ENCODE results near the gene ABO. TPM values are rescaled to one million over a fixed set of nuclear protein-coding genes. Genes with fewer than 3 reads are reported as not detected.

Gene ABO
- total RNA-seq, 2 donors from 2014 or later = 0.35 to 1.2 TPM

DNA sequence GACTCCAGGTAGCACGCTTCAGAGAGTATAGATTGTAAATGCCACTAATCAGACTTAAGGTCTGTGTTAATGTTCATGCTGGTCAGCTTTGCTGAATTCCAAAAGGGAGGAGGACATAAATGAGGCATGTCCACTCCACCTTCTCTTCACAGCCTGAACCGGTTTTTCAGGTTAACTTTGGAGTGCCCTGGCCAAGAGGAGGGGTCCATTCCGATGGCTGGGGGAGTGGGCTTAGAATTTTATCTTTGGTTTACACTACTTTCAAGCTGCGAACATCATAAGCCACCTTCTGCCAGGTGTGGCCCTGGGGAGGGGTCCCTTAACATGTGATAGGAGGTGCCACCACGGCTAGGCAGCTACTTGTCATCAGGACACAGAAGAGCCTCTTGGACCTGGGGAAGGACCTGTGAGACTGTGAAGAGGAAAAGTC is 24.2 kb downstream of the ABO start:
- Histone ChIP-seq H3K9me3 (ENCODE audit: control insufficient read depth, low read length) (no peaks in the 10 kb centered on the region), H3K27ac (ENCODE audit: low read depth, low read length) (no peak overlapping the region), H3K36me3 (ENCODE audit: control insufficient read depth, insufficient read depth, low read length) (no peaks in the 10 kb centered on the region), H3K27me3 (ENCODE audit: control insufficient read depth, insufficient read depth, low read length, poor library complexity, severe bottlenecking) (no peaks in the 10 kb centered on the region), H3K4me3 (ENCODE audit: low read length) (no peak overlapping the region), H3K9ac (ENCODE audit: extremely low read depth, low read length, poor library complexity, severe bottlenecking) (no peak overlapping the region), H3K4me1 (ENCODE audit: control insufficient read depth, insufficient read depth, low read length) (no peaks in the 10 kb centered on the region)
- Mint-ChIP-seq H3K27me3 (ENCODE audit: insufficient read depth) (peaks cover 12% of the 10 kb centered on the region), H3K9me3 (no peaks in the 10 kb centered on the region), H3K4me3 (no peak overlapping the region), H3K4me1 (no peaks in the 10 kb centered on the region), H3K27ac (no peak overlapping the region), H3K36me3 (ENCODE audit: low read depth) (no peaks in the 10 kb centered on the region)
- TF ChIP-seq, protein P1, sequence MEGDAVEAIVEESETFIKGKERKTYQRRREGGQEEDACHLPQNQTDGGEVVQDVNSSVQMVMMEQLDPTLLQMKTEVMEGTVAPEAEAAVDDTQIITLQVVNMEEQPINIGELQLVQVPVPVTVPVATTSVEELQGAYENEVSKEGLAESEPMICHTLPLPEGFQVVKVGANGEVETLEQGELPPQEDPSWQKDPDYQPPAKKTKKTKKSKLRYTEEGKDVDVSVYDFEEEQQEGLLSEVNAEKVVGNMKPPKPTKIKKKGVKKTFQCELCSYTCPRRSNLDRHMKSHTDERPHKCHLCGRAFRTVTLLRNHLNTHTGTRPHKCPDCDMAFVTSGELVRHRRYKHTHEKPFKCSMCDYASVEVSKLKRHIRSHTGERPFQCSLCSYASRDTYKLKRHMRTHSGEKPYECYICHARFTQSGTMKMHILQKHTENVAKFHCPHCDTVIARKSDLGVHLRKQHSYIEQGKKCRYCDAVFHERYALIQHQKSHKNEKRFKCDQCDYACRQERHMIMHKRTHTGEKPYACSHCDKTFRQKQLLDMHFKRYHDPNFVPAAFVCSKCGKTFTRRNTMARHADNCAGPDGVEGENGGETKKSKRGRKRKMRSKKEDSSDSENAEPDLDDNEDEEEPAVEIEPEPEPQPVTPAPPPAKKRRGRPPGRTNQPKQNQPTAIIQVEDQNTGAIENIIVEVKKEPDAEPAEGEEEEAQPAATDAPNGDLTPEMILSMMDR (conservative IDR thresholded peaks at IDR 0.05) = no peak
- no peak for DNase-seq
- WGBS, 2 experiments (ENCODE audit: insufficient coverage in 1 of 2, insufficient read length in 1 of 2) = 98 to 100% methylated on average over 3 to 5 of the region's 5 CpGs

DNA sequence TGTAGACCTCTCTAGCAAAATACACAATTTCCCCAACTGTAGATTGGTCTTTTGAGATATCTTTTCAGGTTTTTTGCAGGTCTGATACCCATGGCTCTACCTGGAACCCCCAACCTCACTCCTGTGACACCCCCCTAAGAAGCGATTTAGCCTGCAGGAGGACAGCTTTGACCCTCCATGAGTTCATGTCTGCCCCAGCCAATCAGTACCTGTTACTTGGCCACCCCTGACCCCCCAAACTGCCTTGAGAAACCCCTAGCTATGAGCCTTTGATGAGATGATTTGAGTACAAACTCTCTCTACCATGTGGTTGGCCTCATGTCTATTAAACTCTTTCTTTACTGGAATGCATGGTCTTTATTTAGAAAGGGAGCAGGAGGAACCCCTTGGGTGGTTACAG is 25.7 kb downstream of the ABO start:
- Histone ChIP-seq H3K27ac (ENCODE audit: low read depth, low read length) (no peak overlapping the region), H3K4me1 (ENCODE audit: control insufficient read depth, insufficient read depth, low read length) (no peaks in the 10 kb centered on the region), H3K36me3 (ENCODE audit: control insufficient read depth, insufficient read depth, low read length) (no peaks in the 10 kb centered on the region), H3K9ac (ENCODE audit: extremely low read depth, low read length, poor library complexity, severe bottlenecking) (no peak overlapping the region), H3K4me3 (ENCODE audit: low read length) (no peak overlapping the region), H3K9me3 (ENCODE audit: control insufficient read depth, low read length) (no peaks in the 10 kb centered on the region), H3K27me3 (ENCODE audit: control insufficient read depth, insufficient read depth, low read length, poor library complexity, severe bottlenecking) (no peaks in the 10 kb centered on the region)
- H3K36me3 Mint-ChIP-seq (ENCODE audit: low read depth) = no peaks in the 10 kb centered on the region
- WGBS, 2 experiments (ENCODE audit: insufficient coverage in 1 of 2, insufficient read length in 1 of 2) = 100% methylated on average over 1 of the region's 1 CpG; no CpG with 5 or more reads in 1 of the 2 experiments
- peaks cover 12% of the 10 kb centered on the region for H3K27me3 Mint-ChIP-seq (ENCODE audit: insufficient read depth)
- no peaks in the 10 kb centered on the region for H3K9me3 Mint-ChIP-seq
- TF ChIP-seq, protein P1 (conservative IDR thresholded peaks at IDR 0.05) = no peak
- H3K4me3 Mint-ChIP-seq = no peak overlapping the region
- no peak overlapping the region for H3K27ac Mint-ChIP-seq
- no peak for DNase-seq
- no peaks in the 10 kb centered on the region for H3K4me1 Mint-ChIP-seq

DNA sequence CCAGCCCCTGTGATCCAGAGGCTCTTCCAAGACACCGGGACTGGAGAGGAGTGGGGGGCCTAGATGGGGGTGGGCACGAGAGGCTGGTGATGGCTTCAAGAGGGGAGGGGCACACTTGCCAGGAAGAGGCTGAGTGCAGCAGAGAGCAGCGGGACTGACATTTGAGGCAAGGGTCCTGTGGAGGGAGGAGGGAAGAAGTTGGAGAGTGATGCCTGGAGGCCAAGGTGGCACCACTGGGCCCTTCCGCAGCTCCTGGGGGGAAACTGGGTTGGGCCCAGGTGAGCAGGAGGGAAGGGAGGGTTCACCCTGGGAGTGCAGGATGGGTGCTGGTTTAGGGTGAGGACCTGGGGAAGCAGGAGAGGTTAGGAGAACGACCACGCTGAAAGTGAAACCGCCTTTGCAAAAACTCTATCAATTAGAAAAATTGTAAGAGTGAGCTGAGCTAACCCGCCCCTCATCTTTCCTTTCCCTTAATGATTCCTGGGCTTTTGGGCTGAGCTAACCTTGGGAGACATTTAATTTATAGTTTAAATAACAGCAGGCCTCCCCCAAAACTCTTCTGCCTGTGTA is 26.2 kb downstream of the ABO start:
- H3K4me1 Mint-ChIP-seq = no peaks in the 10 kb centered on the region
- Histone ChIP-seq H3K4me3 (ENCODE audit: low read length) (no peak overlapping the region), H3K9me3 (ENCODE audit: control insufficient read depth, low read length) (no peaks in the 10 kb centered on the region), H3K27me3 (ENCODE audit: control insufficient read depth, insufficient read depth, low read length, poor library complexity, severe bottlenecking) (no peaks in the 10 kb centered on the region), H3K27ac (ENCODE audit: low read depth, low read length) (no peak overlapping the region), H3K9ac (ENCODE audit: extremely low read depth, low read length, poor library complexity, severe bottlenecking) (no peak overlapping the region), H3K4me1 (ENCODE audit: control insufficient read depth, insufficient read depth, low read length) (no peaks in the 10 kb centered on the region), H3K36me3 (ENCODE audit: control insufficient read depth, insufficient read depth, low read length) (no peaks in the 10 kb centered on the region)
- no peaks in the 10 kb centered on the region for H3K36me3 Mint-ChIP-seq (ENCODE audit: low read depth)
- peaks cover 16% of the 10 kb centered on the region for H3K27me3 Mint-ChIP-seq (ENCODE audit: insufficient read depth)
- no peak overlapping the region for H3K4me3 Mint-ChIP-seq
- no peak overlapping the region for H3K27ac Mint-ChIP-seq
- TF ChIP-seq, protein P1 (conservative IDR thresholded peaks at IDR 0.05) = no peak
- DNase-seq = no peak
- H3K9me3 Mint-ChIP-seq = no peaks in the 10 kb centered on the region
- 94 to 95% methylated on average over 6 to 8 of the region's 8 CpGs for WGBS, 2 experiments (ENCODE audit: insufficient coverage in 1 of 2, insufficient read length in 1 of 2)
